OCI-LY3 (cell line): ENCODE measurements around the gene ACTR5.

ENCODE experiments used
- H2AFZ ChIP-seq: fragments of 200-600, 300-600 bp; shearing (Covaris generic); 2 replicates; pipeline ENCODE4 v1.6.0; 2014; ENCODE audit warnings: antibody characterized with exemption, low read depth, low read length
- H3K27ac ChIP-seq: fragments of 200-600, 300-600 bp; sonication (generic); 2 replicates; pipeline ENCODE4 v1.5.1; 2014; ENCODE audit warnings: mild to moderate bottlenecking, low read length, moderate library complexity, mixed read lengths
- H3K27me3 ChIP-seq: fragments of 200-600, 300-600 bp; sonication (generic); 2 replicates; pipeline ENCODE4 v1.6.1; 2014; ENCODE audit warnings: low read depth, low read length, mixed read lengths
- H3K36me3 ChIP-seq: fragments of 200-600, 300-600 bp; sonication (generic); replicated peaks from 2 replicates; pipeline ENCODE3; 2014; ENCODE audit warnings: low read depth, low read length, mixed read lengths
- H3K4me1 ChIP-seq: fragments of 300-600, 200-600 bp; sonication (generic); 2 replicates; pipeline ENCODE4 v1.6.1; 2014; ENCODE audit warnings: low read length, mixed read lengths
- H3K4me2 ChIP-seq: fragments of 200-600, 300-600 bp; sonication (generic); 2 replicates; pipeline ENCODE4 v1.6.1; 2014; ENCODE audit warnings: low read length, mixed read lengths
- H3K4me3 ChIP-seq: fragments of 300-600, 200-600 bp; sonication (generic); 2 replicates; pipeline ENCODE4 v1.5.1; 2014; ENCODE audit warnings: antibody characterized with exemption, mild to moderate bottlenecking, low read length, moderate library complexity
- H3K79me2 ChIP-seq: fragments of 300-600, 200-600 bp; shearing (Covaris generic); 2 replicates; pipeline ENCODE4 v1.6.1; 2014; ENCODE audit warnings: mild to moderate bottlenecking, low read length, mixed read lengths
- H3K9ac ChIP-seq: fragments of 300-600, 200-600 bp; shearing (Covaris generic); 2 replicates; pipeline ENCODE4 v1.6.0; 2014; ENCODE audit warnings: mild to moderate bottlenecking, low read length, moderate library complexity
- H3K9me3 ChIP-seq: fragments of 200-600, 300-600 bp; shearing (Covaris generic); 2 replicates; pipeline ENCODE4 v1.6.1; 2014; ENCODE audit warnings: low read length, mixed read lengths; ENCODE audit not compliant: insufficient read depth
- H4K20me1 ChIP-seq: fragments of 200-600, 300-600 bp; sonication (generic); 2 replicates; pipeline ENCODE4 v1.6.1; 2016; ENCODE audit warnings: low read length, mixed read lengths; ENCODE audit not compliant: insufficient read depth
- CTCF ChIP-seq: fragments of 200-600, 300-600 bp; sonication (generic); IDR thresholded peaks from 2 replicates; pipeline ENCODE4 v1.5.1; 2014; ENCODE audit warnings: antibody characterized with exemption, low read length, low read depth
- EZH2phosphoT487 ChIP-seq: fragments of 200-600 bp; shearing (Covaris generic); IDR thresholded peaks from 2 replicates; pipeline ENCODE4 v1.6.1; 2018; ENCODE audit warnings: antibody characterized with exemption, mixed run types, low read depth

ACTR5 gene

GRCh38 chr20:38737887-38738286, 10.4 kb upstream of the ACTR5 start:
- H3K9me3 ChIP-seq: no peaks in the 10 kb centered on the region
- H3K27ac ChIP-seq: no peak overlapping the region
- no peak overlapping the region for H3K9ac ChIP-seq
- no peaks in the 10 kb centered on the region for H4K20me1 ChIP-seq
- no peak overlapping the region for H2AFZ ChIP-seq
- H3K36me3 ChIP-seq: no peaks in the 10 kb centered on the region
- H3K4me2 ChIP-seq: no peak overlapping the region
- peaks cover 63% of the 10 kb centered on the region for H3K27me3 ChIP-seq
- H3K4me3 ChIP-seq: no peak overlapping the region
- H3K4me1 ChIP-seq: no peaks in the 10 kb centered on the region
- TF ChIP-seq CTCF (no peak), EZH2phosphoT487 (no peak)
- H3K79me2 ChIP-seq: no peaks in the 10 kb centered on the region

- Histone ChIP-seq H3K4me2 (no peak overlapping the region), H3K9me3 (no peaks in the 10 kb centered on the region), H3K27me3 (peaks cover 20% of the 10 kb centered on the region), H4K20me1 (no peaks in the 10 kb centered on the region), H3K27ac (no peak overlapping the region), H3K4me1 (peaks cover 17% of the 10 kb centered on the region), H3K36me3 (no peaks in the 10 kb centered on the region), H3K79me2 (peaks cover 16% of the 10 kb centered on the region), H3K4me3 (no peak overlapping the region), H3K9ac (no peak overlapping the region), H2AFZ (no peak overlapping the region)
- TF ChIP-seq CTCF: no peak
- TF ChIP-seq EZH2phosphoT487: no peak
Measured at GRCh38 chr20:38745757-38746156, 2.5 kb upstream of the ACTR5 start.

DNA sequence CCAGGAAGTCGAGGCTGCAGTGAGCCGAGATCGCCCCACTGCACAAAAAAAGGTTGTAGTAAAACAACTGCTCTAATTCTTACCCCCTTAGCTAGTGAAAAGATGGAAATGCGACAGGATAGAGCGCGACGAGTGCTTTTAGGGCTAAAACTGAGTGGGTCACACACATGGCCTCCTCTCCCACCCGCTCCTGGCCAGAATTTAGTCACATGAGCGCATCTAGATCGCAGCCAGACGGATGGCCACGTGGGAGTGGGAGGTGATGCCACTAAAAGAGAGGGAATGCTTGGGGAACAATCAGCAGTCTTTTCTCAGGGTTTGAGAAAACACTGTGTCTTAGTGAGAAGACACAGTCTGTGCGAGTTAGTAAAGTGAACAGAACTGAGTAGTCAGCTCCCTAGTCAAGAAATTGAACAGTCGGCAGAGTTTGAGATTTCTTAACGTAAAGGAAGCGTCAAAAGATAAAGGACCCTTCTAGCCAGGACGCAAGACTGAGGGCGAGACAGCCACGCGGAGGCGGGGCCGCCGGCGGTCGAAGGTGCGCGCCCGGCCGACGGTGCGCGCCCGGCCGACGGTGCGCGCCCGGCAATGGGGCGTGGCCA, 664 bp upstream of the ACTR5 start:
- Histone ChIP-seq H4K20me1 (no peaks in the 10 kb centered on the region; the same call in 1 of the 2 replicates), H3K4me2 (peak overlapping the region; percentile 88), H2AFZ (peak overlapping the region; percentile 97), H3K4me3 (peak overlapping the region; percentile 89), H3K36me3 (peaks cover 11% of the 10 kb centered on the region), H3K9me3 (no peaks in the 10 kb centered on the region), H3K9ac (peak overlapping the region; percentile 53), H3K79me2 (peaks cover 16% of the 10 kb centered on the region), H3K4me1 (peaks cover 17% of the 10 kb centered on the region), H3K27me3 (peaks cover 2% of the 10 kb centered on the region; the same call in 1 of the 2 replicates), H3K27ac (no peak overlapping the region)
- TF ChIP-seq EZH2phosphoT487 (no peak), CTCF (no peak)

DNA sequence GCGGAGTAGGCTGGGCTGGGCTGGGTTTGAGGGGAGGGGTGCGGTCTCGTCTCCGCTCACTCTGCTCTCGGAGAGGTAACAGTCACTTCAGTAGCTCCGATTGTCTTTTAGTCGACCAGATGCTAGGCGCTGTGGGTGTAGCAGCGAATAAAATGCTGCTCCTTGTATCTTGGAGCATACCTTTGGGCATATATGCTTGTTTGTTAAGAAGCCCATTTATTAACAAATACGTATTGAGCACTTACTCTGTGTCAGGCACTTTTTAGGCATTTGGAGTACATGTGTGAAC, 545 bp downstream of the ACTR5 start:
- Histone ChIP-seq H3K36me3 (peaks cover 19% of the 10 kb centered on the region), H3K4me3 (peak overlapping the region; percentile 89), H3K9me3 (no peaks in the 10 kb centered on the region), H3K79me2 (peaks cover 16% of the 10 kb centered on the region), H3K27me3 (no peaks in the 10 kb centered on the region), H3K4me2 (peak overlapping the region; percentile 88), H2AFZ (peak overlapping the region; percentile 98), H3K9ac (peak overlapping the region; percentile 82), H3K4me1 (peaks cover 18% of the 10 kb centered on the region), H4K20me1 (no peaks in the 10 kb centered on the region; the same call in 1 of the 2 replicates), H3K27ac (peak overlapping the region; percentile 68; the same call in 1 of the 2 replicates)
- TF ChIP-seq CTCF: no peak
- TF ChIP-seq EZH2phosphoT487: no peak
